C4-2B (cell line): ENCODE data around the gene DDIAS.
"Not testable (repeated sequence)": the region's sequence is repeated elsewhere in the genome, so short reads cannot be mapped to it uniquely, and the experiment has no call there.

Experiments used
- H3K27ac ChIP-seq: fragments of 450-650 bp; 2 replicates; pipeline ENCODE4 v1.5.1; 2017
- CTCF ChIP-seq: fragments of 450-650 bp; conservative IDR thresholded peaks from 2 replicates; pipeline ENCODE4 v1.5.1; 2017; ENCODE audit warnings: mild to moderate bottlenecking
- ZFX ChIP-seq: fragments of 450-650 bp; IDR thresholded peaks from 2 replicates; pipeline ENCODE4 v1.6.1; 2017

The DDIAS gene

GRCh38 chr11:82959987-82960778 lies 58.6 kb downstream of the DDIAS start:
- no peak for TF ChIP-seq ZFX
- TF ChIP-seq CTCF = no peak
- no peak overlapping the region for H3K27ac ChIP-seq

GRCh38 chr11:82960779-82961143 lies 59.2 kb downstream of the DDIAS start:
- no peak overlapping the region for H3K27ac ChIP-seq
- no peak for TF ChIP-seq ZFX
- no peak for TF ChIP-seq CTCF

- not testable (repeated sequence) for H3K27ac ChIP-seq
Measured at GRCh38 chr11:82962021-82962420, 60.5 kb downstream of the DDIAS start.

GRCh38 chr11:82967381-82967780 lies 65.8 kb downstream of the DDIAS start:
- H3K27ac ChIP-seq = no peak overlapping the region
- TF ChIP-seq CTCF (no peak), ZFX (no peak)

GRCh38 chr11:82969811-82970210 lies 68.3 kb downstream of the DDIAS start:
- no peak for TF ChIP-seq ZFX

GRCh38 chr11:82970507-82971083 lies 69.1 kb downstream of the DDIAS start:
- H3K27ac ChIP-seq = not testable (repeated sequence)

More at GRCh38 chr11:82969811-82970210, 68.3 kb downstream of the DDIAS start:
- no peak overlapping the region for H3K27ac ChIP-seq

- H3K27ac ChIP-seq = not testable (repeated sequence)
Measured at GRCh38 chr11:82971519-82971946, 70.0 kb downstream of the DDIAS start.

GRCh38 chr11:82972103-82972502 lies 70.6 kb downstream of the DDIAS start:
- no peak overlapping the region for H3K27ac ChIP-seq
- TF ChIP-seq CTCF = no peak
- TF ChIP-seq ZFX = no peak

GRCh38 chr11:82974135-82974534 lies 72.6 kb downstream of the DDIAS start:
- H3K27ac ChIP-seq = no peak overlapping the region
- TF ChIP-seq ZFX (no peak), CTCF (no peak)
